Measurements from ENCODE around the gene ZNF497. TPM values are rescaled to one million over a fixed set of nuclear protein-coding genes. Genes with fewer than 3 reads are reported as not detected.

ZNF497 gene
- total and polyA plus RNA-seq, 2 of the 8 experiments (the other 6 are each of a cell fraction or from before 2014, with no cell fraction given), result 0.93 to 1.4 TPM

GRCh38 chr19:58400916-58401839 lies 38.6 kb upstream of the ZNF497 start (continued):
- TF ChIP-seq KDM5A (IDR thresholded peaks at IDR 0.05; ENCODE audit: low read length) (0 out of 2 replicates have a peak, but pooled peaks have one; percentile 29), RNF2 (IDR thresholded peaks at IDR 0.05; ENCODE audit: borderline replicate concordance, low read depth, low read length, missing control alignments, poor library complexity, severe bottlenecking) (no peak), CHD2 (IDR thresholded peaks at IDR 0.05; ENCODE audit: low read length) (0 out of 2 replicates have a peak, but pooled peaks have one; percentile 15), RBBP5 (IDR thresholded peaks at IDR 0.05; ENCODE audit: borderline replicate concordance, low read depth, low read length) (0 out of 2 replicates have a peak, but pooled peaks have one; percentile 74), PHF8 (conservative IDR thresholded peaks at IDR 0.05; ENCODE audit: low read depth, low read length) (peak; percentile 67), KDM4A (IDR thresholded peaks at IDR 0.05; ENCODE audit: low read depth, low read length, severe bottlenecking) (peak; percentile 63), CEBPB (IDR thresholded peaks at IDR 0.05; ENCODE audit: low read depth, low read length) (0 out of 2 replicates have a peak, but pooled peaks have one; percentile 1), SRF (IDR thresholded peaks at IDR 0.05; ENCODE audit: low read depth, low read length) (peak; percentile 49; the same call in 1 of the 2 replicates)

All from H1 (cell line).